Thoracic aorta (tissue), 2 donors: ENCODE measurements around the gene ZFHX2. TPM values are rescaled to one million over a fixed set of nuclear protein-coding genes. Genes with fewer than 3 reads are reported as not detected.

Experiments
- ATAC-seq: fragments of 150-250 bp; one replicate; pipeline ENCODE4 v1.8.0; 2017; ENCODE audit warnings: low read depth; ENCODE audit not compliant: insufficient number of reproducible peaks, low FRiP score
- DNase-seq: peaks from one replicate; pipeline ENCODE4 v3.0.0-alpha.2; 2020; ENCODE audit warnings: low spot score
- H3K27ac ChIP-seq, 2 donors: fragments of 200-600 bp; sonication (generic); 1 replicate in 1 of 2; 2 replicates in 1 of 2; pipeline ENCODE4 v1.5.1; 2016; ENCODE audit warnings: mild to moderate bottlenecking in 2 of 2, moderate library complexity in 2 of 2
- H3K27me3 ChIP-seq: fragments of 200-600 bp; sonication (generic); replicated peaks from 2 replicates; pipeline ENCODE4 v1.6.0; 2016; ENCODE audit warnings: mild to moderate bottlenecking; ENCODE audit not compliant: insufficient read depth
- H3K36me3 ChIP-seq: fragments of 200-600 bp; sonication (generic); one replicate; pipeline ENCODE4 v1.5.1; 2016
- H3K4me1 ChIP-seq, 2 donors: fragments of 200-600 bp; sonication (generic); 1 replicate in 1 of 2; 2 replicates in 1 of 2; pipeline versions ENCODE4 v1.5.1 to v1.6.0; 2016; ENCODE audit warnings: low read depth in 2 of 2, mild to moderate bottlenecking in 1 of 2; ENCODE audit not compliant: control insufficient read depth in 1 of 2
- H3K4me3 ChIP-seq: fragments of 200-600 bp; sonication (generic); 2 replicates; pipeline ENCODE4 v1.5.1; 2016; ENCODE audit warnings: mild to moderate bottlenecking
- H3K9me3 ChIP-seq: fragments of 200-600 bp; sonication (generic); 2 replicates; pipeline ENCODE4 v1.5.1; 2016
- CTCF ChIP-seq: fragments of 200-600 bp; sonication (generic); IDR thresholded peaks from one replicate; pipeline ENCODE4 v1.5.1; 2019; ENCODE audit warnings: antibody characterized with exemption
- total RNA-seq, 2 donors: library from RNA; depleted of rRNA; stranded (reverse); fragments of >200 nt; gene quantifications; one replicate each; pipeline versions ENCODE4 v1.1.0 to v1.2.3, GENCODE V29; 2016

ZFHX2 gene
- total RNA-seq, 2 donors from 2014 or later: 0.49 to 1.5 TPM

GRCh38 chr14:23564876-23565275, 13.3 kb upstream of the ZFHX2 start:
- H3K36me3 ChIP-seq: no peaks in the 10 kb centered on the region
- no peak for DNase-seq
- no peaks in the 10 kb centered on the region for H3K9me3 ChIP-seq
- H3K4me1 ChIP-seq: peaks cover 0 to 15% of the 10 kb centered on the region in 2 donors
- ATAC-seq: no peak
- H3K27ac ChIP-seq: no peak overlapping the region
- H3K4me3 ChIP-seq: no peak overlapping the region
- H3K27me3 ChIP-seq: no peaks in the 10 kb centered on the region
- TF ChIP-seq CTCF: no peak

GRCh38 chr14:23564181-23564812, 12.7 kb upstream of the ZFHX2 start:
- Histone ChIP-seq H3K27me3 (no peaks in the 10 kb centered on the region), H3K27ac (no peak overlapping the region), H3K4me3 (no peak overlapping the region), H3K9me3 (no peaks in the 10 kb centered on the region), H3K36me3 (no peaks in the 10 kb centered on the region), H3K4me1 (peaks cover 0 to 15% of the 10 kb centered on the region in 2 donors)
- TF ChIP-seq CTCF: no peak
- ATAC-seq (no peak), DNase-seq (no peak)

GRCh38 chr14:23563473-23564180, 12.1 kb upstream of the ZFHX2 start:
- no peak for ATAC-seq
- Histone ChIP-seq H3K27me3 (no peaks in the 10 kb centered on the region), H3K36me3 (peaks cover 6% of the 10 kb centered on the region), H3K27ac (no peak overlapping the region), H3K4me3 (no peak overlapping the region), H3K4me1 (peaks cover 0 to 15% of the 10 kb centered on the region in 2 donors), H3K9me3 (no peaks in the 10 kb centered on the region)
- DNase-seq: no peak
- no peak for TF ChIP-seq CTCF

GRCh38 chr14:23562822-23563472, 11.4 kb upstream of the ZFHX2 start:
- DNase-seq: no peak
- TF ChIP-seq CTCF: peak; percentile 94
- no peak overlapping the region for H3K4me3 ChIP-seq
- H3K4me1 ChIP-seq: peaks cover 0 to 15% of the 10 kb centered on the region in 2 donors
- no peak overlapping the region for H3K27ac ChIP-seq
- no peaks in the 10 kb centered on the region for H3K9me3 ChIP-seq
- no peaks in the 10 kb centered on the region for H3K27me3 ChIP-seq
- peak; percentile 34 for ATAC-seq
- H3K36me3 ChIP-seq: peaks cover 6% of the 10 kb centered on the region
